Gastroesophageal sphincter (tissue), 3 donors: ENCODE data around the gene DGKG.

Source experiments
- CTCF ChIP-seq, 4 experiments: fragments of 200-600 bp in 2 of 4; fragments of 450-650 bp in 2 of 4; sonication (generic) in 1 of 4; IDR thresholded peaks; one replicate each; pipeline ENCODE4 v1.5.1; 2017 to 2019; ENCODE audit warnings: antibody characterized with exemption in 4 of 4, mild to moderate bottlenecking in 2 of 4, moderate library complexity in 2 of 4
- POLR2A ChIP-seq, 2 donors: fragments of 450-650 bp; IDR thresholded peaks; one replicate each; pipeline ENCODE4 v1.6.1; 2017; ENCODE audit warnings: antibody characterized with exemption in 2 of 2, mild to moderate bottlenecking in 2 of 2, moderate library complexity in 1 of 2
- POLR2AphosphoS5 ChIP-seq: sonication (generic); formaldehyde crosslinking; IDR thresholded peaks from one replicate; pipeline ENCODE4 v1.6.1; 2017; ENCODE audit warnings: antibody characterized with exemption

- TF ChIP-seq CTCF (IDR thresholded peaks at IDR 0.05) (no peak), POLR2A (IDR thresholded peaks at IDR 0.05) (no peak), POLR2AphosphoS5 (no peak)
Measured at GRCh38 chr3:186286114-186286513, 75.9 kb downstream of the DGKG start.
